ENCODE results near the gene TMPRSS11F. TPM values are rescaled to one million over a fixed set of nuclear protein-coding genes. Genes with fewer than 3 reads are reported as not detected.

The TMPRSS11F gene
- total RNA-seq, 3 donors from 2014 or later: not detected

DNA sequence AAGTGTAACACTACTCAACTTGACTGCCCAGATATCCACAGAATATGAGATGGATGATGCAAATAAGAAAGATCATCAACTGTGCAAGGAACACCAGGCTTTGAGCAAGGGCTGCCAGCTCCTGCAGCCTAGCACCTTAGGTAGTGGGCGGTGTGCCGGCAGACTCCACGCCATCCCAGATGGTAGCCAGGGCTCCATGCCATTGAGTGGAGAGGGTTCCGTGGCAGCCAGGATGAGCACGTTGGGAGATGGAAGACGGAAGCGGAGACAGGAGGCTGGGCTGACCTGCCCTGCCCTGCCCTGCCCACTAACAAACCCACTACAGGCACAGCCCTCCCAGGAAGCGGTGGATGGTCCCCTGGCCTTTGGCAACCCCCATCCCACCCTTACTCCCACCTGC lies 51.9 kb downstream of the TMPRSS11F start:
- TF ChIP-seq CTCF (IDR thresholded peaks at IDR 0.05): no peak
- DNase-seq (no peak), ATAC-seq (no peak)
- Histone ChIP-seq H3K4me3 (no peak overlapping the region), H3K4me1 (ENCODE audit: low read depth) (no peaks in the 10 kb centered on the region), H3K9me3 (no peaks in the 10 kb centered on the region), H3K36me3 (ENCODE audit: low read depth) (no peaks in the 10 kb centered on the region)
- intact Hi-C loops (cut with DNase I, micrococcal nuclease): no loop called here

DNA sequence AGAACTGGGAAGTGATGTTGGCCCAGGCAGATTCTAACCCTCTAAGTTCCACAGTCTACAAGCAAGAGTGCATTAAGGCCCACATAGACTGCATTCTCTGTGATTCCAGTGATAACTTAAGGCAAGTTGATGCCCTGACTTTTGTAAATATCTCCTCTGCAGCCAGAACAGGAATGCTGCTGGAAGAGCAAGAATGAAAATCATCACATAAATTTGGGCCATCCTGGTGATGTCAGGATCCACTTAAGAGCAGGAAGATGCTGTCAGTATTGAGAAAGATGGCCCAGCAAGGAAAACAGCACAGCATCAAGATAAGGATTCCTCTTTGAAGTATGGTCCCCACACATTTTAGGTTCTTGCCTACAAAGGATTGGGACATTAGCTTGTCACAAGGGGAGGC lies 52.4 kb downstream of the TMPRSS11F start:
- Histone ChIP-seq H3K4me3 (no peak overlapping the region), H3K9me3 (no peaks in the 10 kb centered on the region), H3K36me3 (ENCODE audit: low read depth) (no peaks in the 10 kb centered on the region), H3K4me1 (ENCODE audit: low read depth) (no peaks in the 10 kb centered on the region)
- intact Hi-C loops (cut with DNase I, micrococcal nuclease): no loop called here
- TF ChIP-seq CTCF (IDR thresholded peaks at IDR 0.05): no peak
- ATAC-seq: no peak
- no peak for DNase-seq

GRCh38 chr4:68076194-68076593 lies 53.5 kb downstream of the TMPRSS11F start:
- no peak for TF ChIP-seq CTCF (IDR thresholded peaks at IDR 0.05)
- ATAC-seq (no peak), DNase-seq (no peak)
- Histone ChIP-seq H3K36me3 (ENCODE audit: low read depth) (no peaks in the 10 kb centered on the region), H3K9me3 (no peaks in the 10 kb centered on the region), H3K4me3 (no peak overlapping the region), H3K4me1 (ENCODE audit: low read depth) (no peaks in the 10 kb centered on the region)
- intact Hi-C loops (cut with DNase I, micrococcal nuclease): no loop called here

DNA sequence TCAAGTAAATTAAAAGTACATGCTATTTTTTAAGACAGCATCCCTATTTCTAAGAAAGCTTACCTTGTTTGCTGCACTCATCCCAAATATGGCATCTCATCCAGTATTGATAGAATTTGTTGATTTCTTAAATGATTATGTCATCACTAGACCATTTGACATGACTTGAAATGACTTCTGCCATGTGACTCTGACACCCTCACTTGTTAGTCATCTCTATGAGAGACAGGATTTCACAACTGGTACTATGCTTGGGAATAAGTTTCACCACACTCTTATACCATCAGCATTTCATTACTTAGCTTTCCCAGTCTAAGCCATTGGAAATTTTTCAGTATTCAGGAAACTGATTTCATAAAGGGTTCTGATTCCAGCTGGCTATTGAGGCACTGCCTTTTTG lies 55.3 kb downstream of the TMPRSS11F start:
- no peak for TF ChIP-seq CTCF (IDR thresholded peaks at IDR 0.05)
- H3K4me3 ChIP-seq: no peak overlapping the region
- no peaks in the 10 kb centered on the region for H3K36me3 ChIP-seq (ENCODE audit: low read depth)
- DNase-seq (no peak), ATAC-seq (no peak)
- intact Hi-C loops (cut with DNase I, micrococcal nuclease): no loop called here
- H3K9me3 ChIP-seq: no peaks in the 10 kb centered on the region
- no peaks in the 10 kb centered on the region for H3K4me1 ChIP-seq (ENCODE audit: low read depth)

- intact Hi-C loops (cut with DNase I, micrococcal nuclease): no loop called here
- no peak for DNase-seq
- H3K9me3 ChIP-seq: no peaks in the 10 kb centered on the region
- TF ChIP-seq CTCF (IDR thresholded peaks at IDR 0.05): no peak
- H3K4me3 ChIP-seq: no peak overlapping the region
- no peaks in the 10 kb centered on the region for H3K36me3 ChIP-seq (ENCODE audit: low read depth)
- ATAC-seq: no peak
- no peaks in the 10 kb centered on the region for H3K4me1 ChIP-seq (ENCODE audit: low read depth)
Observed at GRCh38 chr4:68070302-68070701, 59.4 kb downstream of the TMPRSS11F start.

- no peaks in the 10 kb centered on the region for H3K4me1 ChIP-seq (ENCODE audit: low read depth)
- TF ChIP-seq CTCF (IDR thresholded peaks at IDR 0.05): no peak
- ATAC-seq (no peak), DNase-seq (no peak)
- H3K4me3 ChIP-seq: no peak overlapping the region
- intact Hi-C loops (cut with DNase I, micrococcal nuclease): no loop called here
- H3K36me3 ChIP-seq (ENCODE audit: low read depth): no peaks in the 10 kb centered on the region
- no peaks in the 10 kb centered on the region for H3K9me3 ChIP-seq
Observed at GRCh38 chr4:68062501-68062900, 67.2 kb downstream of the TMPRSS11F start.
